RWPE2 (cell line): ENCODE measurements around the gene GRIP1.

Source experiments
- ATAC-seq: fragments of 200-7000 bp; cut with Tn5 transposase; 3 replicates; pipeline ENCODE4 v1.9.1; 2021; ENCODE audit warnings: low read depth
- DNase-seq: peaks from one replicate; pipeline ENCODE4 v3.0.0-alpha.2; 2020; ENCODE audit warnings: low spot score
- H3K27ac ChIP-seq: fragments of 450-650 bp; 2 replicates; pipeline ENCODE4 v1.5.1; 2017; ENCODE audit warnings: mild to moderate bottlenecking; ENCODE audit not compliant: poor library complexity, severe bottlenecking
- H3K27me3 ChIP-seq: fragments of 250-450 bp; sonication (Bioruptor Pico); 2 replicates; pipeline ENCODE4 v1.5.1; 2021; ENCODE audit warnings: mild to moderate bottlenecking, moderate library complexity; ENCODE audit not compliant: insufficient read depth, poor library complexity, severe bottlenecking
- H3K36me3 ChIP-seq: fragments of 250-450 bp; sonication (Bioruptor Pico); 2 replicates; pipeline ENCODE4 v1.5.1; 2020; ENCODE audit warnings: low read depth, mild to moderate bottlenecking, moderate library complexity
- H3K4me1 ChIP-seq: fragments of 250-450 bp; sonication (Bioruptor Pico); 2 replicates; pipeline ENCODE4 v1.5.1; 2021; ENCODE audit warnings: mild to moderate bottlenecking, moderate library complexity; ENCODE audit not compliant: insufficient read depth, poor library complexity, severe bottlenecking
- H3K4me3 ChIP-seq: fragments of 250-450 bp; sonication (Bioruptor Pico); 2 replicates; pipeline ENCODE4 v1.5.1; 2021; ENCODE audit warnings: mild to moderate bottlenecking, moderate library complexity; ENCODE audit not compliant: severe bottlenecking
- H3K9me3 ChIP-seq: fragments of 250-450 bp; sonication (Bioruptor Pico); 2 replicates; pipeline ENCODE4 v1.5.1; 2021; ENCODE audit warnings: mild to moderate bottlenecking, moderate library complexity; ENCODE audit not compliant: severe bottlenecking
- CTCF ChIP-seq: fragments of 450-650 bp; IDR thresholded peaks from one replicate; pipeline ENCODE4 v1.5.1; 2017; ENCODE audit warnings: mild to moderate bottlenecking, moderate library complexity; ENCODE audit not compliant: poor library complexity, severe bottlenecking

GRIP1 gene

GRCh38 chr12:66397574-66398290 is 281.1 kb downstream of the GRIP1 start:
- no peak for ATAC-seq
- Histone ChIP-seq H3K4me1 (no peaks in the 10 kb centered on the region), H3K27ac (no peak overlapping the region), H3K36me3 (no peaks in the 10 kb centered on the region), H3K9me3 (no peaks in the 10 kb centered on the region), H3K4me3 (no peak overlapping the region), H3K27me3 (no peaks in the 10 kb centered on the region)
- no peak for DNase-seq
- TF ChIP-seq CTCF: no peak

GRCh38 chr12:66393890-66394289 is 285.0 kb downstream of the GRIP1 start:
- ATAC-seq (no peak), DNase-seq (no peak)
- no peaks in the 10 kb centered on the region for H3K36me3 ChIP-seq
- no peak overlapping the region for H3K4me3 ChIP-seq
- no peak for TF ChIP-seq CTCF
- H3K4me1 ChIP-seq: no peaks in the 10 kb centered on the region
- H3K27me3 ChIP-seq: no peaks in the 10 kb centered on the region
- no peaks in the 10 kb centered on the region for H3K9me3 ChIP-seq
- no peak overlapping the region for H3K27ac ChIP-seq

GRCh38 chr12:66392266-66392915 is 286.5 kb downstream of the GRIP1 start:
- DNase-seq: no peak
- H3K27ac ChIP-seq: no peak overlapping the region
- no peak for TF ChIP-seq CTCF
- no peaks in the 10 kb centered on the region for H3K4me1 ChIP-seq
- H3K27me3 ChIP-seq: no peaks in the 10 kb centered on the region
- ATAC-seq: no peak
- H3K9me3 ChIP-seq: no peaks in the 10 kb centered on the region
- H3K36me3 ChIP-seq: no peaks in the 10 kb centered on the region
- H3K4me3 ChIP-seq: no peak overlapping the region

- no peak for TF ChIP-seq CTCF
- Histone ChIP-seq H3K9me3 (no peaks in the 10 kb centered on the region), H3K4me3 (no peak overlapping the region), H3K27me3 (no peaks in the 10 kb centered on the region), H3K36me3 (no peaks in the 10 kb centered on the region), H3K27ac (no peak overlapping the region), H3K4me1 (no peaks in the 10 kb centered on the region)
- DNase-seq (no peak), ATAC-seq (no peak)
Observed at GRCh38 chr12:66388517-66388916, 290.4 kb downstream of the GRIP1 start.

GRCh38 chr12:66387117-66387516 is 291.8 kb downstream of the GRIP1 start:
- Histone ChIP-seq H3K27me3 (no peaks in the 10 kb centered on the region), H3K4me3 (no peak overlapping the region), H3K36me3 (no peaks in the 10 kb centered on the region), H3K27ac (no peak overlapping the region), H3K4me1 (no peaks in the 10 kb centered on the region), H3K9me3 (no peaks in the 10 kb centered on the region)
- no peak for ATAC-seq
- no peak for DNase-seq
- TF ChIP-seq CTCF: no peak
